SK-N-SH treated with all-trans-retinoic acid at 6 μM for 48 hours (cell line): ENCODE measurements around the gene CELSR3.

Source experiments
- ATAC-seq: fragments of 200-7000 bp; cut with Tn5 transposase; 3 replicates; pipeline ENCODE4 v1.9.1; 2020; ENCODE audit warnings: mild to moderate bottlenecking, moderate library complexity
- BACH2 ChIP-seq: fragments of 250-450 bp; sonication (Bioruptor Pico); IDR thresholded peaks from 2 replicates; pipeline ENCODE4 v1.9.0; 2021; ENCODE audit warnings: mild to moderate bottlenecking, borderline replicate concordance
- CSDC2 ChIP-seq: fragments of 250-450 bp; sonication (Bioruptor Pico); IDR thresholded peaks from 2 replicates; pipeline ENCODE4 v1.5.0; 2020; ENCODE audit warnings: mild to moderate bottlenecking, moderate library complexity
- ESRRG ChIP-seq: fragments of 250-450 bp; sonication (Bioruptor Pico); IDR thresholded peaks from 2 replicates; pipeline ENCODE4 v1.6.1; 2021; ENCODE audit warnings: mild to moderate bottlenecking
- GLIS3 ChIP-seq: fragments of 250-450 bp; sonication (Bioruptor Pico); IDR thresholded peaks from 2 replicates; pipeline ENCODE4 v1.5.0; 2020; ENCODE audit warnings: mild to moderate bottlenecking, moderate library complexity
- ISL1 ChIP-seq: fragments of 250-450 bp; sonication (Bioruptor Pico); IDR thresholded peaks from 2 replicates; pipeline ENCODE4 v2.1.2; 2022; ENCODE audit warnings: mild to moderate bottlenecking, moderate library complexity
- OSR1 ChIP-seq: fragments of 250-450 bp; sonication (Bioruptor Pico); IDR thresholded peaks from 2 replicates; pipeline ENCODE4 v1.8.0; 2022; ENCODE audit warnings: moderate library complexity, mild to moderate bottlenecking, inconsistent platforms
- PPARA ChIP-seq: fragments of 250-450 bp; sonication (Bioruptor Pico); IDR thresholded peaks from 2 replicates; pipeline ENCODE4 v1.5.0; 2020; ENCODE audit warnings: mild to moderate bottlenecking, borderline replicate concordance
- RARB ChIP-seq: fragments of 250-450 bp; sonication (Bioruptor Pico); IDR thresholded peaks from 2 replicates; pipeline ENCODE4 v1.8.0; 2021; ENCODE audit warnings: mild to moderate bottlenecking, moderate library complexity
- SNAI2 ChIP-seq: fragments of 250-450 bp; sonication (Bioruptor Pico); IDR thresholded peaks from 2 replicates; pipeline ENCODE4 v1.5.0; 2020; ENCODE audit warnings: mild to moderate bottlenecking, moderate library complexity
- TOX ChIP-seq: fragments of 250-450 bp; sonication (Bioruptor Pico); IDR thresholded peaks from 2 replicates; pipeline ENCODE4 v1.8.0; 2021; ENCODE audit warnings: mild to moderate bottlenecking, moderate library complexity, borderline replicate concordance
- ZC3H10 ChIP-seq: fragments of 250-450 bp; sonication (Bioruptor Pico); IDR thresholded peaks from 2 replicates; pipeline ENCODE4 v1.5.1; 2021; ENCODE audit warnings: mild to moderate bottlenecking, moderate library complexity
- ZFP3 ChIP-seq: fragments of 250-450 bp; sonication (Bioruptor Pico); IDR thresholded peaks from 2 replicates; pipeline ENCODE4 v1.5.0; 2020; ENCODE audit warnings: mild to moderate bottlenecking, moderate library complexity
- ZFP30 ChIP-seq: fragments of 450-650 bp; formaldehyde crosslinking; IDR thresholded peaks from 2 replicates; pipeline ENCODE4 v1.5.0; 2022; ENCODE audit warnings: mild to moderate bottlenecking, moderate library complexity
- ZNF565 ChIP-seq: fragments of 450-650 bp; formaldehyde crosslinking; conservative IDR thresholded peaks from 2 replicates; pipeline ENCODE4 v1.5.0; 2020; ENCODE audit warnings: low read depth, mild to moderate bottlenecking, moderate library complexity
- ZNF70 ChIP-seq: fragments of 450-650 bp; formaldehyde crosslinking; IDR thresholded peaks from 2 replicates; pipeline ENCODE4 v1.5.0; 2020; ENCODE audit warnings: mild to moderate bottlenecking, moderate library complexity
- TF ChIP-seq, protein P1 (sequence below): fragments of 250-450 bp; sonication (Bioruptor Pico); IDR thresholded peaks from 2 replicates; pipeline ENCODE4 v1.5.1; 2021; ENCODE audit warnings: mild to moderate bottlenecking, moderate library complexity
- TF ChIP-seq, protein P2 (sequence below): fragments of 250-450 bp; sonication (Bioruptor Pico); IDR thresholded peaks from 2 replicates; pipeline ENCODE4 v1.5.1; 2020; ENCODE audit warnings: low read depth, mild to moderate bottlenecking, moderate library complexity
- TF ChIP-seq, protein P3 (sequence below): fragments of 250-450 bp; sonication (Bioruptor Pico); IDR thresholded peaks from 2 replicates; pipeline ENCODE4 v1.8.0; 2021; ENCODE audit warnings: low read depth, mild to moderate bottlenecking, moderate library complexity, borderline replicate concordance

Gene CELSR3

DNA sequence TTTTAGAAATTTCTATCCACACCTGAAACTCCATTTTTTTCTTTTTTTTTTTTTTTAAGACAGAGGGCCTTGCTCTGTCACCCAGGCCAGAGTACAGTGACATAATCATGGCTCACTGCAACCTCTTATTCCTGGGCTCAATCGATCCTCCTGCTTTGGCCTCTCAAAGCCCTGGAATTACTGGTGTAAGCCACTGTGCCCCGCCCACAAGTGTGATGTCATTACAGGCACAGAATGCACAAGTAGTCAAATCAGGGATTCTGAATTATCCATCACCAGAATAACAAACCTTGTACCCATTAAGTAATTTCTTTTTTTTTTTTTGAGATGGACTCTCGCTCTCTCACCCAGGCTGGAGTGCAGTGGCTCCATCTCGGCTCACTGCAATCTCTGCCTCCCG, 55.2 kb downstream of the CELSR3 start:
- ATAC-seq: no peak
- TF ChIP-seq OSR1: no peak
- no peak for TF ChIP-seq ZC3H10 (CRISPR knock-in tag)
- TF ChIP-seq, protein P1, sequence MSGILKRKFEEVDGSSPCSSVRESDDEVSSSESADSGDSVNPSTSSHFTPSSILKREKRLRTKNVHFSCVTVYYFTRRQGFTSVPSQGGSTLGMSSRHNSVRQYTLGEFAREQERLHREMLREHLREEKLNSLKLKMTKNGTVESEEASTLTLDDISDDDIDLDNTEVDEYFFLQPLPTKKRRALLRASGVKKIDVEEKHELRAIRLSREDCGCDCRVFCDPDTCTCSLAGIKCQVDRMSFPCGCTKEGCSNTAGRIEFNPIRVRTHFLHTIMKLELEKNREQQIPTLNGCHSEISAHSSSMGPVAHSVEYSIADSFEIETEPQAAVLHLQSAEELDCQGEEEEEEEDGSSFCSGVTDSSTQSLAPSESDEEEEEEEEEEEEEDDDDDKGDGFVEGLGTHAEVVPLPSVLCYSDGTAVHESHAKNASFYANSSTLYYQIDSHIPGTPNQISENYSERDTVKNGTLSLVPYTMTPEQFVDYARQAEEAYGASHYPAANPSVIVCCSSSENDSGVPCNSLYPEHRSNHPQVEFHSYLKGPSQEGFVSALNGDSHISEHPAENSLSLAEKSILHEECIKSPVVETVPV (CRISPR knock-in tag): no peak
- no peak for TF ChIP-seq SNAI2
- no peak for TF ChIP-seq CSDC2 (CRISPR knock-in tag)
- TF ChIP-seq RARB (CRISPR knock-in tag): no peak
- no peak for TF ChIP-seq TOX (CRISPR knock-in tag)
- TF ChIP-seq ZNF70 (CRISPR knock-in tag): no peak
- no peak for TF ChIP-seq PPARA (CRISPR knock-in tag)
- no peak for TF ChIP-seq ISL1 (CRISPR knock-in tag)
- TF ChIP-seq, all 23 proteins: peak for 0

DNA sequence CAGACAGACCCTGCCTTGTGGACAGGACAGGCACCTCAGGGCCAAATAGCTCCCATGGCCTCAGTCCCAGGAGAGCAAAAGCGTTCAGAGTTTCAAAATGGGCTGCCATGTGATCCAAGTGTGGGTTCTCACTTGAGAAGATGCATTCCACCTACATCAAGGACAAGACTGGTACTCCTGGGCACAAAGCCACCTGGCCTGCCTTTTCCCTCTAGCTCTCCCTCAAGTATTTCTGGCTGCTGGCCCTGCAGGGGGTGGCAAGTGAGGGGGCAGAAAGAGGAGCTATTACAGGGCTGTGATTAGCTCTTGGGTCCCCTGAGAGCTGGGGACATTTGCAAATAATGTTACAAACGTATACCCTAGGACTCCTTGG, 61.1 kb downstream of the CELSR3 start:
- TF ChIP-seq TOX (CRISPR knock-in tag): no peak
- TF ChIP-seq ZNF70 (CRISPR knock-in tag): no peak
- TF ChIP-seq, protein P2, sequence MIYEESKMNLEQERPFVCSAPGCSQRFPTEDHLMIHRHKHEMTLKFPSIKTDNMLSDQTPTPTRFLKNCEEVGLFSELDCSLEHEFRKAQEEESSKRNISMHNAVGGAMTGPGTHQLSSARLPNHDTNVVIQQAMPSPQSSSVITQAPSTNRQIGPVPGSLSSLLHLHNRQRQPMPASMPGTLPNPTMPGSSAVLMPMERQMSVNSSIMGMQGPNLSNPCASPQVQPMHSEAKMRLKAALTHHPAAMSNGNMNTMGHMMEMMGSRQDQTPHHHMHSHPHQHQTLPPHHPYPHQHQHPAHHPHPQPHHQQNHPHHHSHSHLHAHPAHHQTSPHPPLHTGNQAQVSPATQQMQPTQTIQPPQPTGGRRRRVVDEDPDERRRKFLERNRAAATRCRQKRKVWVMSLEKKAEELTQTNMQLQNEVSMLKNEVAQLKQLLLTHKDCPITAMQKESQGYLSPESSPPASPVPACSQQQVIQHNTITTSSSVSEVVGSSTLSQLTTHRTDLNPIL (CRISPR knock-in tag): no peak
- TF ChIP-seq ZFP30: no peak
- no peak for TF ChIP-seq BACH2 (CRISPR knock-in tag)
- no peak for TF ChIP-seq OSR1
- TF ChIP-seq, protein P3, sequence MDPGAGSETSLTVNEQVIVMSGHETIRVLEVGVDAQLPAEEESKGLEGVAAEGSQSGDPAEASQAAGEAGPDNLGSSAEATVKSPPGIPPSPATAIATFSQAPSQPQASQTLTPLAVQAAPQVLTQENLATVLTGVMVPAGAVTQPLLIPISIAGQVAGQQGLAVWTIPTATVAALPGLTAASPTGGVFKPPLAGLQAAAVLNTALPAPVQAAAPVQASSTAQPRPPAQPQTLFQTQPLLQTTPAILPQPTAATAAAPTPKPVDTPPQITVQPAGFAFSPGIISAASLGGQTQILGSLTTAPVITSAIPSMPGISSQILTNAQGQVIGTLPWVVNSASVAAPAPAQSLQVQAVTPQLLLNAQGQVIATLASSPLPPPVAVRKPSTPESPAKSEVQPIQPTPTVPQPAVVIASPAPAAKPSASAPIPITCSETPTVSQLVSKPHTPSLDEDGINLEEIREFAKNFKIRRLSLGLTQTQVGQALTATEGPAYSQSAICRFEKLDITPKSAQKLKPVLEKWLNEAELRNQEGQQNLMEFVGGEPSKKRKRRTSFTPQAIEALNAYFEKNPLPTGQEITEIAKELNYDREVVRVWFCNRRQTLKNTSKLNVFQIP (CRISPR knock-in tag): no peak
- no peak for TF ChIP-seq RARB (CRISPR knock-in tag)
- TF ChIP-seq ZFP3 (CRISPR knock-in tag): no peak
- TF ChIP-seq CSDC2 (CRISPR knock-in tag): no peak
- TF ChIP-seq ESRRG (CRISPR knock-in tag): no peak
- TF ChIP-seq GLIS3 (CRISPR knock-in tag): no peak
- no peak for TF ChIP-seq SNAI2
- TF ChIP-seq, protein P1 (CRISPR knock-in tag): no peak
- no peak for ATAC-seq

DNA sequence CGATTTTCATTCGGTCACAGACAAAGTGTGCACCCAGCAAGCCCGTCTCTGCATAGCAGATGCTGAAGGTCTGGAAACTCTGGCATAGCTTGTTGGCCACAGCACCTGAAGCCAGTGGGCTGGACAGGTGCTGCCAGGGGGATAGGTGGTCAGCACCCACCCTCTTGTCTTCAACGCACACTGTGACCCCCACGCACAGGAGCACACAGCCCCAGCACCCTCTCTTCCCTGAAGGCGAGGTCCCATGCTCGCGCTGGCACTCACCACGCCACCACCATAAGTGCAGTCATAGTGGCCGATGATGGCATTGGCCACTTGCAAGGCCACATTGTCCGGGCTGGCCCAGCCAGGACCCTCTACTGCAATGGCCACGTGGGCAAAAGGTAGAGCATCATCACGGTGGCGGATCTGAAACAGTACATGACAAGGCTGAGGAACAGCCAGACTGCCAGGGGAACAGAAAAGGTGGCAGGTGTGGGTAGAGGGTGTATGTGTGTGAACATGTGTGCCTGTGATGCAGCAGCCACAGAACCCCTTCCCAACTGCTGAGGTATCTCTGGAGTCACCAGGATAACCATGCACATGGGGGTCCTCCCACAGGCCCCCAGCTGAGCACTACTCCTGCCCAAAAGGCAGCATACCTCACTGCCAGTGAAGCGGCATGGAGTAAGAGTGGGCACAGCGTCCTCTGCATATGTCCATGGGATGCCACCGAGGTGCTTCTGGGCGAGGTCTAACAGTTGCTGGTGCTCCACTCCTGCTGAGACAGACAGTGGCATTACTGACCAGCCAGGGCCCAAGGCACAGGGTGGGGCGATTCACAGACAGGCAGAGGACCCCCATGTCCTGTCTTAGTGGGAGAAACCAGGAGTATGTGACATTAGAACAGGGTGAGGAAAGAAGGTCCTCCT, 61.7 kb downstream of the CELSR3 start:
- no peak for ATAC-seq

More for the DNA sequence above, 61.7 kb downstream of the CELSR3 start:
- TF ChIP-seq PPARA (CRISPR knock-in tag) (no peak), ISL1 (CRISPR knock-in tag) (no peak), ZFP30 (no peak), OSR1 (no peak), ESRRG (CRISPR knock-in tag) (no peak), ZFP3 (CRISPR knock-in tag) (no peak), CSDC2 (CRISPR knock-in tag) (no peak), ZNF565 (CRISPR knock-in tag) (no peak)
- TF ChIP-seq, protein P1 (CRISPR knock-in tag): no peak
- TF ChIP-seq, protein P2 (CRISPR knock-in tag): no peak
- TF ChIP-seq, protein P3 (CRISPR knock-in tag): no peak
